ENCODE measurements around the gene CRCP.

DNA sequence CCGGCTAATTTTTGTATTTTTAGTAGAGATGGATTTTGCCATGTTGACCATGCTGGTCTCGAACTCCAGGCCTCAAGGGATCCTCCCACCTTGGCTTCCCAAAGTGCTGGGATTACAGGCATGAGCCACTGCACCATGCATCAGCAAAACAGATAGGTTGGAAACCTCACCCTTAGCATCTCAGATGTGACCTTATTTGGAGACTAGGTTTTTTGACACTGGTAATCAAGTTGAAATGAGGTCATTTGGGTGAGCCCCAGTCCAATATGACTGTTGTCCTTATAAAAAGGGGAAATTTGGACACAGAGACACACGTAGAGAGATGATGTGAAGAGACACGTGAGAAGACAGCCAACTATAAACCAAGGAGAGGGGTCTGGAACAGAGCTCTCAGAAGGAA is 48.0 kb downstream of the CRCP start:
- TF ChIP-seq, protein P1, sequence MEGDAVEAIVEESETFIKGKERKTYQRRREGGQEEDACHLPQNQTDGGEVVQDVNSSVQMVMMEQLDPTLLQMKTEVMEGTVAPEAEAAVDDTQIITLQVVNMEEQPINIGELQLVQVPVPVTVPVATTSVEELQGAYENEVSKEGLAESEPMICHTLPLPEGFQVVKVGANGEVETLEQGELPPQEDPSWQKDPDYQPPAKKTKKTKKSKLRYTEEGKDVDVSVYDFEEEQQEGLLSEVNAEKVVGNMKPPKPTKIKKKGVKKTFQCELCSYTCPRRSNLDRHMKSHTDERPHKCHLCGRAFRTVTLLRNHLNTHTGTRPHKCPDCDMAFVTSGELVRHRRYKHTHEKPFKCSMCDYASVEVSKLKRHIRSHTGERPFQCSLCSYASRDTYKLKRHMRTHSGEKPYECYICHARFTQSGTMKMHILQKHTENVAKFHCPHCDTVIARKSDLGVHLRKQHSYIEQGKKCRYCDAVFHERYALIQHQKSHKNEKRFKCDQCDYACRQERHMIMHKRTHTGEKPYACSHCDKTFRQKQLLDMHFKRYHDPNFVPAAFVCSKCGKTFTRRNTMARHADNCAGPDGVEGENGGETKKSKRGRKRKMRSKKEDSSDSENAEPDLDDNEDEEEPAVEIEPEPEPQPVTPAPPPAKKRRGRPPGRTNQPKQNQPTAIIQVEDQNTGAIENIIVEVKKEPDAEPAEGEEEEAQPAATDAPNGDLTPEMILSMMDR (conservative IDR thresholded peaks at IDR 0.05 in 1 of 2, IDR thresholded peaks at IDR 0.05 in 1 of 2; ENCODE audit: extremely low read depth in 1 of 2, insufficient read depth in 1 of 2, low read depth in 1 of 2, low read length in 2 of 2): no peak
- TF ChIP-seq EZH2 (IDR thresholded peaks at IDR 0.05; ENCODE audit: borderline replicate concordance, low read length): no peak
